GM19099 (cell line): ENCODE data around the gene RTP3.

Experiments
- POLR2A ChIP-seq: IDR thresholded peaks from 3 replicates; pipeline ENCODE4 v1.6.1; 2011; ENCODE audit warnings: low read depth; ENCODE audit not compliant: insufficient read length; ENCODE audit errors: extremely low read depth

RTP3 gene

DNA sequence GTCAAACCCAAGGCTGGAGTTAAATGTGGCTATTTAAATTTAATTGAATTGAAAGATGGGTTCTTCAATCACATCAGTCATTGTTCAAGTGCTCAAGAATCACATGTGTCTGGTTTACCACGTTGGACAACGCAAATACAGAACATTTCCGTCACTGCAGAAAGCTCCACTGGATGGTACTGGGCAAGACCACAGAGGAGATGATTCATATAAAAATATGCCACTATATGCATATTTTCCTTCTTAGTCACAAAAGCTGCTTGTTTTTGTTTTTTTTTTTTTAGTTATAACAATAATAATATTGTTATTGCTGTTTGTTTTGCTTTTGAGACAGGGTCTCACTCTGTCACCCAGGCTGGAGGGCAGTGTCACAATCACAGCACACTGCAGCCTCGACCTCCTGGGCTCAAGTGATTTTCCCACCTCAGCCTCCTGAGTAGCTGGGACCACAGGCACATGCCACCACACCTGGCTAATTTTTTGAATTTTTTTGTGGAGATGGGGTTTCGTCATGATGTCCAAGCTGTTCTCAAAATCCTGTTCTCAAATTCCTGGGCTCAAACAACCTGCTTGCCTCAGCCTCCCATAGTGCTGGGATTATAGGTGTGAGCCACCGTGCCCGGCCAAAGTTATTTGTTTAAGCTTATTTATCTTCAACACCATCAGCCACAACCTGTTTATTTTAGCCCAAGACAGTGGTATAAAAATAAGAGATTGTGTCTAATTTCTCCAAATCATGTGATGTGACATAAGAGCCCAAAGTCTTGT lies 19.4 kb downstream of the RTP3 start:
- TF ChIP-seq POLR2A = no peak

DNA sequence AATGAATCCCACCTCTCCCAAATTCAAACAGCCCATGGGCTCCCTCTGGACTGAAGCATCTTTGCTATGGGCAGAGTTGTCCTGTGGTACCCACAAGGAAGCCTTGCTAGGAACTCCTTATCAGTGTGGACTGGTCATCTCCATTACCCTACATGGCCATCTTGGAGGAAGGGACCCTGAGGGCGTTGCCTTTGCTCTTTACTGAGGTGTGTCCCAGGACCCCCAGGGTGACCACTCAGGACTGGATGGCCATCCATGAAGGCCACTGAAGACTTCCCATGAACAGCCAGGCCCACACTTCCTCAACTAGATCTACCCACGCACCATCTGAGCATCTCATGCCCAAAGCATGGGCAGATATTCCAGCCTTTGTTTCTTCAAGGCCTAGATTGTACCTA lies 20.0 kb downstream of the RTP3 start:
- TF ChIP-seq POLR2A = no peak

DNA sequence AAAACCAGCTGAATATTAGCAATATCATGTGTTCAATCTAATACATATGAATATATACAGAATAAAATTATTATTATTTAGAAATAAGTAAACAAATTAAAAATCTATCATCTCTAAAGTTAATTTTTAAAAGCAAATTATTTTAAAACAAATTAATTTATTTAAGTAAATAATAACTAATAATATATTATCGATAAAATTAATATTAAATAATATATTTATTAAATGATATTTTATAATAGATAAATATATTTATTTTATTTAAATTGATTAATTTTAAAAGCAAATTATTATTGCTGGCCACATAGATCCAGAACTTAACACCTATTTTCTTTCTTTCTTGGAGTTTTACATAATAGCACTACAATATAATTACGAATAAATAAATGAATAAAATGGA lies 22.2 kb downstream of the RTP3 start:
- TF ChIP-seq POLR2A = no peak

DNA sequence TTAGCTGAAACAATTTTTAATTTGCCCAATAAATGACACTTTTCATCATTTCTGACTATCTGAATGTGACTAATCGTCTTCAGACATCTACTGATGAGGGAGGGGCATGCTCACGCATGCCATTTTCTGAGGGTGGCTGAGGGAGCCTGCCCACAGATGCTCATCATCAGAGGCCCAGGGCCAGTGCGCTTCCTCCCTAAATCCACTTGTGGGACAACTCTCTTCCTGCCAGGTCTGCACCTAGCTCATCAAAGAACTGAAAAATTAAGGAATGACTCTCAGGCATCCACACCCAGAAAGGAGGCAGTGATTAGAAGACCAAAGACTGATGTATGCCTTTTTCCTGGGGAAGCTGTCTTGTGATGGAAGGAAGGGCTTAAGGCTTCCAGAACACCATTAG lies 22.8 kb downstream of the RTP3 start:
- TF ChIP-seq POLR2A = no peak

DNA sequence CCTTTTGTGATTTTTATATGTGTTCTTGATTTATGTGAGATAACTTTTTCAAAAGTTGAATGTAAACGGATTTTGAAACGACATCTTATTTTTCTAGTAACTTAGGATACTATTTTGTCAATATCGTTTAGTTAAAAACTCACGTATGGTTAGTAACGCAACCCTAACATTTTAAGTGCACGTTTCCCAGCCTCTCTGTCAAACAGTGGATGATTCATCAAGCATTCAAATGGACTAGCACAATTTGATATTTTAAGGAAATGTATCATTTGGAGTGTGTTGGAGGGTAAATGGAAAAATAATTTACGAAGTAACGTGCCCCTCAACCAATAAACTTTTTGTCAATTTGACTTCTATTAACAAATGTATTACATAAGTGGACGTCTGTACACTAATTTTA lies 23.3 kb downstream of the RTP3 start:
- TF ChIP-seq POLR2A = no peak

DNA sequence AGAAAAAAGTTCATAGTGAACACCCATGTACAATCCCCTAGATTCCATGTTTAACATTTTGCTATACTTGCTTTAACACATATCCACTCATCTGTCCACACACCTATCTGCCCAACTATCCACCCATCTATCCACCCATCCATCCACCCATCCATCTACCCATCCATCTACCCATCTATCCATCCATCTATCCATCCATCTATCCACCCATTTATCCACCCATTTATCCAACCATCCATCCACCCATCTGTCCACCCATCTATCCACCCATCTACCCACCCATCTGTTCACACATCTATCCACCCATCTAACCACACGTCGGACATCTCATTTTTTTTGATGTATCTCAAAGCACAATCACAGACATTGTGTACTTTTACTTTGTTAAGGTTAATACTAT lies 25.8 kb downstream of the RTP3 start:
- no peak for TF ChIP-seq POLR2A

DNA sequence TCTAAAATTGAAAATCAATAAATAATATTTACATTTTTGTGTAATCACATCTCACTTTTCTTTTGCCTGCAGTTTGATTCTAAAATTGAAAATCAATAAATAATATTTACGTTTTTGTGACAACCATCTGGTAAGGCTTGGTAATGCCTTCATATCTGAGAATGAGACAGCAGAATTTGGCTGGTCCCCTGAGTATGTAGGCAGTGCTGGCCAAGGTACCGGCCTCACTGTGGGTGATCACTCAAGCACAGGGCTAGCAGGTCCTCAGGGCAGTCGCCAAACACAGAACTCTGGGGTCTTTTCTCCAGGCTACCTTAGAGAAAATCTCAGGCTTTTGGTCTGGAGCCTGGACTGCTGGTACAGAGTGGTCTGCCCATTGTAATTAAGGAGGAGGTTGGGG lies 26.2 kb downstream of the RTP3 start:
- no peak for TF ChIP-seq POLR2A

DNA sequence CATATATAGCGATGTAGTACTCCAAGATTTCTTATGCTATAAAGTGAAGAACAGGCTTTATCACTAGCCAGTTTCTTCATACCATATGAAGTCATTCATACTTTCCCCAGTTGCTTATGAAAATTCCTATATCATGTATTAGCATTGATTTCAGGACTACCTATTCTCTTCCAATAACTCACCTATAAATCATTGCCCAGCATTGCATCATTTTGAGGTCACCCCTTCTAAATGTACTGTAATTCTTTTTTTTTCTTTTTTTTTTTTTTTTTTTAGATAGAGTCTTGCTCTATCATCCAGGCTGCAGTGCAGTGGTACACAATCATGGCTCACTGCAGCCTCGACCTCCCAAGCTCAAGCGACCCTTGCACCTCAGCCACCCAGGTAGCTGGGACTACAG lies 27.1 kb downstream of the RTP3 start:
- TF ChIP-seq POLR2A = no peak

DNA sequence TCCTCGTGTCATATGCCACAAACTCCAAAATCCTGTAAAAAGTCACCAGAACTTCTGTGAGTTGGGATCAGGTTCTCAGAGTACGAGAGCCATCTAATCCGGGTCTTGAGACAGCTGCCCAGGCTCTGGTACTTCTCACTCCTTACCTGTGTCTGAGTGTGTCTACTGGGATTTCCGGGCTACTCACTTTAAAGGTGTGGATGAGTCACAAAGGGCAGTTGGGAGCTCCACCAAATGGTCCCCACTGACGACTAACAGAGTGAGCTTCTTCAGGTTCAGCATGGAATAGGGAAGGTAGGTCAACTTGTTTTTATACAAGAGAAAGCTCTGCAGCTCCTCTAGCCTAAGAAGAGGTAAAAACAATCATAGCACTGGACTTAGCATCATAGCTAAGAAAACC lies 29.5 kb downstream of the RTP3 start:
- no peak for TF ChIP-seq POLR2A

DNA sequence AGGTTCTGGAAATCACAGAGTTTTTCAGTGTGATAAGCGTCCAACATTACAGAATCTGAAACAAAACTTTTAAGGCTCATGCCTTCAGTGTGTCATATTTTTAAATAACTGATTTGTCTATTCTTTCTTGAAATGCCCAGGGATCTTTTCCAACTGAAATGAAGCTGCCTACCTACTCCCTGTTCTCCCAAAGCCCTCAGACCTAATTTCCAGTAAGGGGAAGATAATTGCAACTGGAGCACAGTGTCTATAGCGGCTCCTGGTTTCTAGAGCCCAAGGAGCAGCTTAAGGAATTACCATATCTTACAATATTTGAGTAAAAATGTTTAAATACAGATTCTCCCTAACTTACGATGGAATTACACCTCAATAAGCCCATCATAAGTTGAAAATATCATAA lies 35.3 kb downstream of the RTP3 start:
- no peak for TF ChIP-seq POLR2A

DNA sequence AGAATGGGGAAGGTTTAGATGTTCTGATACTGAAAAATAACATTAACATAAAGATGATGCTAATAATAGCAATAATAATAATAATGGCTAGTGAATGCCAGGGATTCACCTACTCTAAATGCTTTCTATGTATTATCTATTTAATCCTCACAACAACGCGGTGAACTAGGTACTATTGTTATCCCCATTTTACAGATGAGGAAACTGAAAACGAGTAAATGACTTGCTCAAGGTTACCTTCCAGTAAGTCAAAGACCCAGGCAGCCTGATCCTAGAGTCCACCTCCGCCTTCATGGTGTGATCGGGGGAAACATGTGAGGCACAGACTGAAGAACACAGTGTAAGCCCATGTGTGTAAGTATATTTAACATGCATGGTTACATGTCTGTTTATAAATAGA lies 38.0 kb downstream of the RTP3 start:
- no peak for TF ChIP-seq POLR2A

DNA sequence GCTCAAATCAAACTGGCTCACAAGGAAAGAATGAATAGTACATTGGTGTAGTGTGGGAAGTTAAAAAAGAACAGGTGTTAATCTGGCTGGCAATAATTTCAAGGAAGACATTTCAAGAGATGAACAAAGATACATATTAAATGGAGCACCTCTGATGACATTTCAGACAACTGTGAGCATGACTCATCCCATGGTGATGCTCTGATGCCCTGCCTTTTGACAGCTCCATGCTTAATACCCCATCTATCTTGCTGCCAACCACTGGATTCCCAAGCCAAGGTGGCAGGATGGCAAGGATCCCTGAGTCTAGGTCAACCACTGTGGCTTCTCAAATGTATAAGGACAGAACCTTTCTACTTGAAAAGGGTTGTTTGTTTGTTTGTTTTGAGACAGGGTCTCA lies 39.0 kb downstream of the RTP3 start:
- TF ChIP-seq POLR2A = no peak

DNA sequence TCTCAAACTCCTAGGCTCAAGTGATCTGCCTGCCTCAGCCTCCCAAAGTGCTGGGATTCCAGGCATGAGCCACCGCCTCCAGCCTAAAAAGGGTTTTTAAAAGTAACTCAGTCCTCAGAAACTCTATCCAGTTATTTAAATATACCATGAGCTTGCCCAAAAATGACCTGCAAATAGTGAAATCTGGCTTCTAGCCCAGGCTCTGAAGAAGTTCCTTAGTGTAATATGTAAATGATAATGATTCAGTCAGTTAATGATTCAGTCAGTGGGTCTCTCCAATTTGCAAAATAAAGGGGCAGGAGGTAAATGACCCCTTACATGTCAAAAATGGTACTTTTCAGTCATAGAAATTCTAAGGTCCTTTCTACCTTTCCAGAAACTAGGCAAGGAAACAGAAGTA lies 39.5 kb downstream of the RTP3 start:
- no peak for TF ChIP-seq POLR2A

DNA sequence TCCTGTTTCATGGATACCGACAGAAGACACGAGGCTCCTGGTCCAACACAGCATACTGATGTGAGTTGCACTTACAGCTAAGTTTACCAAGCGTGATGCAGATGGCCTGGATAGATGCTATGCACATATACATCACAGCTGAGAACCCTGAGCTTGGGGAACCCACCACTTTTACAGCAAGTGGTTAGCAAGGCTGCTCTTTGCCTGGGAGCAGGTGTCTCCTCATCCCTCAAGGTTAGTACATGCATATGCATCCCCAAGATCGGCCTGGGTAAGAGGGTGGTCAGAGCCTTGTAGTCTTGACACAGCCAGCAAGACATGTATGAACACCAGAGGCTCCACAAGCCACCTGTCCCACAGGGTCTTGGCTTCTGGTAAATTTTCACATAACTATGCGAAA lies 40.0 kb downstream of the RTP3 start:
- peak; percentile 23 for TF ChIP-seq POLR2A

DNA sequence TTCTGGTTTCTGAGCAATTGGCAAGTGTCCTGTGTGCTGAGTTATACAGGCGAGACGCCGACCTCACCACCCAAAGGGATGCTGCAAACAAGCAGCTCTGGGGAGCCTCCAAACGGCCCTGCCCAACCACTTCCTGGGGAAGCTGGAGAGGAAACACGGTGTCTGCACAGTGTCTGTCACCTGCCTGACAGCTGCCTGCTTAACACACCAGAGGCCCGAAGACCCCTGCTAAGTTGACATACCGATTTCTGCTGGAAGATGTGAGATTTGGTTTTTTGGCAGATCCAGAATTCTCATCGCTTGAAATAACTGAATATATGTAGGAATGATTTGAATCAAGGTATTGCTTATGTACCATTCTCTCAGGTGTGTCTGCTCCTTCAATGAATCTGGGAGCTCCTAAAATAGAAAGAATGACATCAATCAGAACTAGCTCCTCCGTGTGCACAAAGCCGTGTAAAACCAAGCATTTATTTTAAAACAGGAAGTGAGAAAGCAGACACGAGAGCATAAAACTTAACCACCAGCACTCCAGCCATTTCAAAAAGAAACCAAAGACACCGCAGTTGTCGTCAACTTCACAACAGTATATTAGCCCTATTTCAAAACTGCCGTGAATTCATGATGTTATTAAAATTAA lies 41.1 kb downstream of the RTP3 start:
- peak; percentile 43 for TF ChIP-seq POLR2A

DNA sequence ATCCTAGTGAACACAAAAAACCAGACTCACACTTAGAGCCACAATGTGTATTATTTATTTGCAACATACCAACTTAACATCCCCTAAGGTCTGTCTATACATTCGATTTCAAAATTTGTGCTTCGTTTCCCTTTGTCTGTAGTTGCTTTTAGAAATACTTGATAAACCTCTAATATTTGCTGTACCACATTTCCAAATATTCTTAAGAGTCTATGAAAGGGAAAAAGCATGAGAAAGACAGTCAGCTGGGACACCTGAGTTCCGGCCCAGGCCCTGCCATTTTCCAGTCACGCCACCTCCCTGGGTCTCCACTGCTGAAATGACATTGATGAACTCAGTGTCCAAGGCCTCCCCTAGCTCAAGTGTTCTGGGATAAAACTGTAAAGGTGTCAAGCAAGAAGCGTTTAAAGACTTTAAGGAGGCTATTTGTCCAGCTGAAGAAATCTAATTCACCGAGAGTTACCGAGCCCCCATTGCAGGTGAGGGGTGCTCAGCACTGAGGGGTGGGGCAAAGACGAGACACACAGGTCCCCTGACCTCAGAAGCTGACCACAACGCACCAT lies 41.7 kb downstream of the RTP3 start:
- TF ChIP-seq POLR2A = no peak
